H1 (cell line): Measurements from ENCODE around the gene CARD14. TPM values are rescaled to one million over a fixed set of nuclear protein-coding genes. Genes with fewer than 3 reads are reported as not detected.

Experiments used
- BACH1 ChIP-seq: IDR thresholded peaks from 2 replicates; pipeline ENCODE4 v1.6.1; 2012; ENCODE audit warnings: low read length, improper control_type of control experiment
- CBX5 ChIP-seq: fragments of 300-800, 300-1000 bp; sonication (generic); IDR thresholded peaks from 2 replicates; pipeline ENCODE4 v1.7.1; 2016; ENCODE audit warnings: antibody characterized with exemption, low read length, low read depth
- CHD7 ChIP-seq: fragments of 300-600 bp; sonication (generic); IDR thresholded peaks from 2 replicates; pipeline ENCODE4 v1.7.1; 2012; ENCODE audit warnings: low read length, moderate library complexity, mild to moderate bottlenecking, inconsistent platforms; ENCODE audit not compliant: insufficient replicate concordance
- CREB1 ChIP-seq: IDR thresholded peaks from 2 replicates; pipeline ENCODE4 v1.6.1; 2012; ENCODE audit warnings: inconsistent platforms
- JUND ChIP-seq: IDR thresholded peaks from 2 replicates; pipeline ENCODE4 v1.6.1; 2011; ENCODE audit warnings: mild to moderate bottlenecking, improper control_type of control experiment, low read length
- SIN3A ChIP-seq, 2 experiments: IDR thresholded peaks in 1 of 2; conservative IDR thresholded peaks in 1 of 2; 2 replicates each; pipeline ENCODE4 v1.6.1; 2011 to 2012; ENCODE audit warnings: low read length in 2 of 2, improper control_type of control experiment in 1 of 2, low read depth in 1 of 2, mild to moderate bottlenecking in 1 of 2
- TAF1 ChIP-seq: IDR thresholded peaks from 2 replicates; pipeline ENCODE4 v1.6.1; 2011; ENCODE audit warnings: mild to moderate bottlenecking, low read depth, low read length
- polyA plus RNA-seq, 7 experiments: library from polyadenylated mRNA; depleted of rRNA in 3 of 7; stranded (reverse) in 5 of 7; unstranded in 2 of 7; fragments of >200 nt in 5 of 7; fragments of 200-250 nt in 2 of 7; gene quantifications; 1 replicate in 5 of 7; 2 replicates in 1 of 7; 4 replicates in 1 of 7; pipeline versions ENCODE4 v1.2.1 to v1.2.3, GENCODE V29; 2011 to 2013; ENCODE audit warnings: missing spikeins in 2 of 7, mixed read lengths in 2 of 7
- total RNA-seq: library from RNA; stranded (reverse); fragmentation: NEBNext Ultra II Directional; extraction: Animal tissue kit (Norgen Biotek cat#: 25700); gene quantifications from 2 replicates; pipeline ENCODE4 v1.2.1, GENCODE V29; 2021

Gene CARD14
- total and polyA plus RNA-seq, 2 of the 8 experiments (the other 6 are each of a cell fraction or from before 2014, with no cell fraction given) = 0.08 TPM; not detected in 1

GRCh38 chr17:80141463-80142165, 28.2 kb upstream of the CARD14 start (continued):
- TF ChIP-seq CHD7 (no peak), CBX5 (no peak), CREB1 (no peak), BACH1 (no peak), SIN3A (conservative IDR thresholded peaks at IDR 0.05 in 1 of 2, IDR thresholded peaks at IDR 0.05 in 1 of 2; ENCODE audit: low read depth in 1 of 2, low read length in 2 of 2) (no peak), JUND (no peak), TAF1 (no peak)
